B cell (primary cell): Measurements from ENCODE around the gene KCNQ5.

Experiments
- CTCF ChIP-seq: fragments of 200-600 bp; IDR thresholded peaks from one replicate; pipeline ENCODE4 v1.8.0; 2022; ENCODE audit warnings: antibody characterized with exemption, mild to moderate bottlenecking
- EZH2 ChIP-seq: IDR thresholded peaks from 2 replicates; pipeline ENCODE4 v1.6.1; 2012; ENCODE audit warnings: borderline replicate concordance, low read depth, mild to moderate bottlenecking, moderate library complexity, low read length; ENCODE audit not compliant: insufficient read depth, poor library complexity, severe bottlenecking

- TF ChIP-seq CTCF (no peak), EZH2 (no peak)
Observed at GRCh38 chr6:72941751-72942150, 319.9 kb downstream of the KCNQ5 start.
